Adipocyte (in vitro differentiated cells): ENCODE results near the gene TEX2.
"Not testable (repeated sequence)": the region's sequence is repeated elsewhere in the genome, so short reads cannot be mapped to it uniquely, and the experiment has no call there.

Source experiments
- DNase-seq: peaks from one replicate; pipeline ENCODE4 v3.0.0-alpha.2; 2015; ENCODE audit warnings: low read depth
- H3K27me3 ChIP-seq: replicated peaks from 2 replicates; pipeline ENCODE4 v1.7.0; 2013; ENCODE audit warnings: mild to moderate bottlenecking, low read length, moderate library complexity; ENCODE audit not compliant: control insufficient read depth, insufficient read depth
- H3K36me3 ChIP-seq: 2 replicates; pipeline ENCODE4 v1.7.0; 2013; ENCODE audit warnings: low read length, mild to moderate bottlenecking, moderate library complexity; ENCODE audit not compliant: control insufficient read depth, insufficient read depth, severe bottlenecking
- H3K4me1 ChIP-seq: 2 replicates; pipeline ENCODE4 v1.7.0; 2013; ENCODE audit warnings: mild to moderate bottlenecking, low read length, moderate library complexity; ENCODE audit not compliant: control insufficient read depth, insufficient read depth
- H3K4me3 ChIP-seq: 2 replicates; pipeline ENCODE4 v1.7.0; 2013; ENCODE audit warnings: mild to moderate bottlenecking, low read length, moderate library complexity
- H3K9ac ChIP-seq: 2 replicates; pipeline ENCODE4 v1.7.0; 2013; ENCODE audit warnings: mild to moderate bottlenecking, low read length, moderate library complexity
- H3K9me3 ChIP-seq: 2 replicates; pipeline ENCODE4 v1.7.0; 2013; ENCODE audit warnings: mild to moderate bottlenecking, low read length, moderate library complexity; ENCODE audit not compliant: control insufficient read depth

TEX2 gene

DNA sequence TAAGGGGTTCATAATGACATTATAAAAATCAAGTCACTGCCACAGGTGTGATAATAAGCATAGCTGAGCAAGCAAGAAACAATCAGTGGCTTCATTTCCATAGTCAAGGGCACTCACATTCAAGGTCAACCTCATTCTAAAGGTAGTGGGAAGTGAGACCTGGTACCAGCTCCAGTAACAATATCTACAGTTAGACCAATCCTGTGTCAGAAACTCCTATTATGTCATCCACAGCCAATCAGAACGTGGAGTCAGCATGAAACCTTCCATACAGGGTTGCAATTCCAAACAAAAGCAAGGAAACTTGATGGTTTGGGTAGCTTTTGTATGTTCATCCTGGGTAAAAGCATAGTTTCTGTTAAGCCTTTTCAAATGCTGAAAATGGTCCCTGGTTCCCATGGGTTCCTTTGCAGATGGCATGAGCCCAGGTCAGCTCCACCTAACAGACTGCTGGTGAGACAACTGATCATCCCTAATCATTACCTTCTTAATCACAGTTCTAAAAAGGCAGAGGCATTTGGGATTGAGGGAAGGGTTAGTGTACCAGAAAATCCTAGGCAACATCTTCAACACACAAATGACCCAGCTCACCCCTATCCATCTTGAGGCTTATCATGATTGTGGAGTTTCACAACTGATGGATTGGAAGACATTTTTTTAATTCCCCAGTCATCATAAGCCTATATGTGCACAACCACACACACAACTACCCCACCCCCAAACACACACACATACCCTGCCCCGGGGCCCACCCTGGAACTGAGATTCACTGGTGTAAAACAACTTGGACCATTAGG lies 30.4 kb downstream of the TEX2 start:
- Histone ChIP-seq H3K4me1 (peaks cover 36% of the 10 kb centered on the region), H3K9ac (no peak overlapping the region), H3K36me3 (peaks cover 6% of the 10 kb centered on the region), H3K4me3 (no peak overlapping the region), H3K27me3 (no peaks in the 10 kb centered on the region), H3K9me3 (no peaks in the 10 kb centered on the region)
- DNase-seq: no peak

DNA sequence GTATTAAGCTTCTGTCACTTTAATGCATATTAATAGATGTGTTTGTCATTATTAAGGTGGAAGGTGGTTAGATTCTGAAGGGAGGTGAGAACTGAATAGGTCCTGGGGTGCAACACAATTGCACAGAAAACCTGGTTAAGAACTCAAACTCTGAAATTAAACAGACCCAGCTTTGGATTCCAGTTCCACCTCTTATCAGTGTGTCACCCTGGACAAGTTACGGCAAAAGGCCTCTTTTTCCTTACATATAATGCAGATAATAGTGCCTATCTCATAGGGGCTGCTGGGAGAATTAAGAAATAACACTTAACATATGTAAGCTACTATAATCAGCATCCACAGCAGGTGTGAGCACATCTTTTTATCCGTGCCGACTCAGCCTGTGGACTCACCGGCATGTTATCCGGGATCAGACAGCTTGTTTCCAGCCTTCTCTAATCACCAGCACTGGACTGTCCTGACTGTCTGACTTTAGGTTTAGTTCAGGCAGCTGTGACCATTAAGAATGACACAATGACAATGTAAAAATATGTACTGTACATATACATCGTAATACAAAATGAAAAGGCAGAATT lies 31.4 kb downstream of the TEX2 start:
- Histone ChIP-seq H3K4me3 (peak overlapping the region; percentile 42), H3K4me1 (peaks cover 36% of the 10 kb centered on the region), H3K27me3 (no peaks in the 10 kb centered on the region), H3K9ac (peak overlapping the region; percentile 73), H3K9me3 (no peaks in the 10 kb centered on the region), H3K36me3 (peaks cover 6% of the 10 kb centered on the region)
- DNase-seq: no peak

DNA sequence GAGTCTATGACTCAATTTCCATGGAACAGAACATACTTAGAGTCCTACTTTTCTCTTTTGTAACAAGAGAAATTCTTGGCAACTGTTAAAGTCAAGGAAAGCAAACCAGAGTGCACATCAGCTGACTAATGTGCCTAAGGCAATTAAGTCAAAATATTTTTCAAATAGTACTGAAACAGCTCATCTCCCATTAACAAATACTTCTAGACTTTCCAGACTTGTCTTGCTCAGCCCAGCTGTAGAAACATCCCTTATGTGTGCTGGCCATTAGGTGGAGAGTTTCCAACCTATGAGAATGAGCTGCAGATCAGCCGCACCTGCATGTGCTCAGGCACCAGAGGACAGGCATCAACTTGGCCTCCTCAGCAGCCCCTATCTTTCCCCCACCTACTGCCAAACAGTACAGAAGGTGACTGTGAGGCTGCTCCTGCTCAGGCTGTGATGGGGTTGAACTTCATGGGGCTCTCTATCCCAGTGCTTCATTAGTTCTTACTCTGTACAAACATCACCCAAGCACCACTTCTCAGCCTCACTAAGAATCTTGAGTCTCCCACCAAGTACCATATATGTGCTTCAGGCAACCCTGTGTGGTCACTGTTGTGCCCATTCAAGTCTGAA lies 32.2 kb downstream of the TEX2 start:
- Histone ChIP-seq H3K27me3 (no peaks in the 10 kb centered on the region), H3K4me1 (peaks cover 42% of the 10 kb centered on the region), H3K36me3 (peaks cover 6% of the 10 kb centered on the region), H3K4me3 (peak overlapping the region; percentile 43), H3K9me3 (no peaks in the 10 kb centered on the region), H3K9ac (peak overlapping the region; percentile 79)
- peak; percentile 97 for DNase-seq

DNA sequence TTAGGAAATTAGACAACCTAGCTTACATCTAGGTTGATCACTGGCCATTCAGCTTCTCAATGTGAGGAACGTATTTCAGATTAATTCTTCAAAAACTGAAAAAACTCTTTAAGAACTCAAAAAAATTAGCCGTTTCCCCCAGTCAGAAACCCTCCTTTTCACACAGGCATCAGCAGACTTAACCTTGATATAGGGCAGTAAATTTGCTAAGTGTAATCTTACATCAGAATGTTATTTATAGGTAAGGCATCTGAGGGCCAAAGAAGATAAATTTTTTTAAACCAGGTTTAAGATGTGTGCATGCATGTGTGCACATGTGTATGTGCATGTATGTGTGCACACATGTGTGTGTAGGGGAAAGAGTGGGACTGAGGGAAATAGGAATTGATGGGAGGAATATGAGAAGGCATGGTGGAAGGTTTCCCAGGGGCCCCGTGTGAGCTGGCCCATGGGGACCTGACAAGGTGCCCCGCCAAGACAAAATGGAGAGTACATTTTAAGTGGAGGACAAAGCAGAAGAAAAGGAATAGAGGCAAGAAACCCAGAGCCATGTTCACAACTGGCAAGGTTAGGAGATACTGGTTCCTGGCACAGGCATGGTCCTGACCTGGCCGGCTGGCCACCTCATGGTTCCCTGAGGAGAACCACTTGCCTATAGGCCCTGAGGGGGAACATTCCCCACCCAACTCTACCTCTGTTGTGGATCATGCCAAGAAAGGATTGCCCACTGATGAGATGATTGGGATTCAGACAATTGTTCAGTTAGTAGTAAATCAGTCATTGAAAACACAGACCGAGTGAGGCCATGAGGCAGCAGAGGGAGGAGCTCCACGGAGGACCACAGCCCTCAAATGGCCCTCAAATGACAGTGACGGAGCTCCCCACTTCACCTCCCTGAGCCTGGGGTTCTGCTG lies 33.0 kb downstream of the TEX2 start:
- Histone ChIP-seq H3K4me1 (peaks cover 51% of the 10 kb centered on the region), H3K4me3 (peak overlapping the region; percentile 43), H3K36me3 (peaks cover 6% of the 10 kb centered on the region), H3K27me3 (no peaks in the 10 kb centered on the region), H3K9me3 (no peaks in the 10 kb centered on the region), H3K9ac (peak overlapping the region; percentile 79)
- DNase-seq: no peak

DNA sequence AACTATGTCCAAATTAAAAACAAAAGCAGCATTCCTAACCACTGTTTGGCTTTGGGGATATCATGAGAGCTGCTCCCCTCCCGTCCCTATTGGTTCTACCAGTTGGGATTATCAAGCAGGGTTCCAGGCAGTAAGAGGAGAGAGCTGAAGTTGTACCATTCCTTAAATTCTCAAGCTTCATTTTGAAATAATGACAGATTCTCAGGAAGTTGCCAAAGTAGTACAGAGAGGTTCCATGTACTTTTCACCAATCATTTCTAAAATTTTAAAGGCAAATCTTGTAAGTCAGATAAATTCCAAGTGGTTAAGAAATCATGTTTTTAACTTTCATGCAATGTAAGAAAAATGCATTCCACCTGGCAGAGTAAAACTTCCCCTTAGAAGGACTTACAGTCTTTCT lies 36.9 kb downstream of the TEX2 start:
- peak; percentile 51 for DNase-seq
- Histone ChIP-seq H3K9ac (peak overlapping the region; percentile 54), H3K9me3 (no peaks in the 10 kb centered on the region), H3K4me1 (peaks cover 46% of the 10 kb centered on the region), H3K36me3 (no peaks in the 10 kb centered on the region), H3K4me3 (no peak overlapping the region), H3K27me3 (no peaks in the 10 kb centered on the region)

GRCh38 chr17:64225410-64225809 lies 37.6 kb downstream of the TEX2 start:
- H3K4me1 ChIP-seq: peaks cover 42% of the 10 kb centered on the region
- no peak for DNase-seq
- no peaks in the 10 kb centered on the region for H3K27me3 ChIP-seq
- no peaks in the 10 kb centered on the region for H3K36me3 ChIP-seq
- H3K9ac ChIP-seq: peak overlapping the region; percentile 54
- H3K4me3 ChIP-seq: no peak overlapping the region
- H3K9me3 ChIP-seq: no peaks in the 10 kb centered on the region

DNA sequence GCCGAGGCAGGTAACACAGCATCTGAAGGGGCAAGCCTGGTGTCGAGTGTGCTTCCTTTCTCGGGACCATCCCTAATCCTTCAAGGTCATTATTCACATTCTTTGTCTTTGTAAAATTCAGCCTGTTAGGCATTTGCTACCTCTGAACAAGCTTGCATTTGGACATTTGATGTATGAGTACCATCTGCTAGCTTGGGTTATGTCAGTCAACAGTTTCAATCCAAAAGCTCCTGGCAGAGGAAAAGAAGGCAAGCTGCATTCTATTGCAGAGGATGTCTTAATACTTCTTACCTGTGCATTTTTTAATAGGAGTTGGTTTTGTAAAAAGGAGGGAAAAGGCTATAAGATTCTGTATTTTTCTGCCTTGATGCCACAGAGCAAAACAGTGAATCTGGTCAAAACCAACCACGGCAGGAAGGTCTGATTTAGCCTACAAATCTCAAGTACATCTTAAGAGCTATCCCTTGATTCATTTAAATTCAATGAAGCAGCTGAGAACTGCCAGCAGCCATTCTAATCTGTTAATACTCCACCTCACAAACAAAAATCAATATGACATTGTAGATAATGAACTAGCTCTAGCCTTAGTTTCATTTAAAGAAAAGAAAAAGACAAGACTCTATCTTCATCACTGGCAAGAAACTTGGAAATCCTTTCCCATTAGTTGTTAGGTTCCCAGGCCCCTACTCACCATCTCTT lies 39.0 kb downstream of the TEX2 start:
- no peak for DNase-seq
- Histone ChIP-seq H3K4me1 (peaks cover 32% of the 10 kb centered on the region), H3K9ac (no peak overlapping the region), H3K4me3 (no peak overlapping the region), H3K36me3 (no peaks in the 10 kb centered on the region), H3K9me3 (no peaks in the 10 kb centered on the region), H3K27me3 (no peaks in the 10 kb centered on the region)

DNA sequence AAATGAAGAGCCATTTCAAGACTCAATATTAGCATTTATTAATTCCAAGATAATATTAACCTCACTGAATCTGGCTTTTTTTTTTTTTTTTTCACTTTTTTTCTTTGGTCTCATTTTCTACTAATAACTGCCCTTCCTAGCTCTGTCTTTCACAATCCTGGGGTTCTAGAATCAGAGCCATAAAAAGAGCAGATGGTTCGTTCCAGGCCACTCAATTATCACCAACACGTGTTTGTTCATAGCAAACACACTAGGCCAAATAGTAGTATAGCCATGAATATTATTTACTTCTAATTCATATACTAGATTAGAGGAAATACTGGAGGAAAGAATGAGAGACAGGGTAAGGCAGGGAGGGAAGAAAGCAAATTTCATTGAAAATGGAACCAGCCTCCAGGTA lies 39.8 kb downstream of the TEX2 start:
- no peak for DNase-seq
- H3K4me1 ChIP-seq: peaks cover 32% of the 10 kb centered on the region
- no peak overlapping the region for H3K4me3 ChIP-seq
- no peak overlapping the region for H3K9ac ChIP-seq
- H3K27me3 ChIP-seq: no peaks in the 10 kb centered on the region
- H3K36me3 ChIP-seq: no peaks in the 10 kb centered on the region
- H3K9me3 ChIP-seq: no peaks in the 10 kb centered on the region

DNA sequence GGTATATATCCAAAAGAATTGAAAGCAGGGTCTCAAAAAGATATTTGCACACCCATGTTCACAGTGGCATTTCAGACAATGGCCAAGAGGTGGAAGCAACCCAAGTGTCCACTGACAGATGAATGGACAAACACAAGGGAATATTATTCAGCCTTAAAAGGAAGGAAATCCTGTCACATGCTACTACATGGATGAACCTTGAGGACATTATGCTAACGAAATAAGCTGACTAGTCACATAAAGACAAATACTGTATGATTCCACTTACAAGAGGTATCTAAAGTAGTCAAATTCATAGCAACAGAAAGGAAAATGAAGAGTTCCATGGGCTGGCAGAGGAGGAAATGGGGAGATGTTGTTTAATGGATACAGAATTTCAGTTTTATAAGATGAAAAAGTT lies 41.4 kb downstream of the TEX2 start:
- Histone ChIP-seq H3K36me3 (no peaks in the 10 kb centered on the region), H3K9me3 (no peaks in the 10 kb centered on the region), H3K27me3 (no peaks in the 10 kb centered on the region), H3K4me3 (no peak overlapping the region), H3K4me1 (peaks cover 38% of the 10 kb centered on the region), H3K9ac (no peak overlapping the region)
- no peak for DNase-seq

DNA sequence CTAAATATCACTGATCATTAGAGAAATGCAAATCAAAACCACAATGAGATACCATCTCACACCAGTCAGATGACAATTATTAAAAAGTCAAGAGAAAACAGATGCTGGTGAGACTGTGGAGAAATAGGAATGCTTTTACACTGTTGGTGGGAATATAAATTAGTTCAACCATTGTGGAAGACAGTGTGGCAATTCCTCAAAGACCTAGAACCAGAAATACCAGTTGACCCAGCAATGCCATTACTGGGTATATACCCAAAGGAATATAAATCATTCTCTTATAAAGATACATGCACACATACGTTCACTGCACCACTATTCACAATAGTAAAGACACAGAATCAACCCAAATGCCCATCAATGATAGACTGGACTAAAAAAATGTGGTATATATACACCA lies 42.5 kb downstream of the TEX2 start:
- H3K27me3 ChIP-seq, H3K36me3 ChIP-seq, H3K4me3 ChIP-seq, H3K9ac ChIP-seq, DNase-seq, H3K9me3 ChIP-seq: not testable (repeated sequence)
- H3K4me1 ChIP-seq: peaks cover 40% of the 10 kb centered on the region
